Measurements from ENCODE around the gene LMF2.

Gene LMF2, protein sequence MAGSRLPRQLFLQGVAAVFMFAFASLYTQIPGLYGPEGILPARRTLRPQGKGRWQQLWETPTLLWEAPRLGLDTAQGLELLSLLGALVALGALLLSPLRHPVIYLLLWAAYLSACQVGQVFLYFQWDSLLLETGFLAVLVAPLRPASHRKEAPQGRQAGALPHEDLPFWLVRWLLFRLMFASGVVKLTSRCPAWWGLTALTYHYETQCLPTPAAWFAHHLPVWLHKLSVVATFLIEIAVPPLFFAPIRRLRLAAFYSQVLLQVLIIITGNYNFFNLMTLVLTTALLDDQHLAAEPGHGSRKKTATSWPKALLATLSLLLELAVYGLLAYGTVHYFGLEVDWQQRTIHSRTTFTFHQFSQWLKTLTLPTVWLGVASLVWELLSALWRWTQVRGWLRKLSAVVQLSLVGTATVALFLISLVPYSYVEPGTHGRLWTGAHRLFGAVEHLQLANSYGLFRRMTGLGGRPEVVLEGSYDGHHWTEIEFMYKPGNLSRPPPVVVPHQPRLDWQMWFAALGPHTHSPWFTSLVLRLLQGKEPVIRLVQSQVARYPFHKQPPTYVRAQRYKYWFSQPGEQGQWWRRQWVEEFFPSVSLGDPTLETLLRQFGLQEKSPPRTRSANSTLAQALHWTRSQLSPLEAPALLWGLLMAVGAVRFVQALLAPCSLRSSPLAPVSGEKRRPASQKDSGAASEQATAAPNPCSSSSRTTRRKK

DNA sequence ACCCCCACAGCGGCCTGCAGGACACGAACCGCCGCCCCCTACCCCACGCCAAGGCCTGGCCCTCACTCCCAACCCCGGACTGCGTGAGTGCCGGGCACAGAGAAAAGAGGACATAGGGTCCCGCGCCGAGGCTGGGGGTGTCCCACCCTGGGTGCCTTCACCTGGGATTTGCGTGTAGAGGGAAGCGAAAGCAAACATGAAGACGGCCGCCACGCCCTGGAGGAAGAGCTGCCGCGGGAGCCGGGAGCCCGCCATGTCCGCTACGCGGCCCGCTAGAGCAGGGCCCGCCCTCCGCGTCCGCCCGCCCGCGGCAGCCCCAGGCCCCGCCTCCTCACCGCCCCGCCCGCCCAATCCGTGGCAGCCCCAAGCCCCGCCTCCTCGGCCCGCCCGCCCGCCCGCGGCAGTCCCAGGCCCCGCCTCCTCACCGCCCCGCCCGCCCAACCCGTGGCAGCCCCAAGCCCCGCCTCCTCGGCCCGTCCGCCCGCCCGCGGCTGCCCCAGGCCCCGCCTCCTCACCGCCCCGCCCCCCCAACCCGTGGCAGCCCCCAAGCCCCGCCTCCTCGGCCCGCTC is at the start of gene LMF2:
TSS of gene LMF2 (minus strand) at position 282 of the 570 bp plus-strand sequence. CDS start at position 255, 27 bp downstream.
- peak; percentile 99 for DNase-seq

DNA sequence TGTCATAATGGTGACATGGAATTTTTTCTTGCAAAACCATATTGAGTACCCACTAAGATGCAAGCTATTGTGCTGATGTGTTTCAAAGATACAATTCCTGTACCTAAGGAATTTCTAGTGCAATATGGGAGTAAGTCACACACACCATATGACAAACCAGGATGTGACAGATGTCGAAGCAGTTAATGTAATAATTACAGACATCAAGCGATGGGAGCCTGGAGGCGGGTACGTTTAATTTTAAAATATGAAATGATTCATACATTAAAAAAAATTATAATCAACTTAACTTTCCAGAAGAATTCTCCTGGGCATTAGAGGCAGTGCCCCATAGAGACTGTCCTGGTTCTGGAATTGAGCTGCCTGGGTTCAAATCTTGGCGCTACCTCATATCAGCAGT is 49.2 kb upstream of the LMF2 start:
- DNase-seq: no peak

DNA sequence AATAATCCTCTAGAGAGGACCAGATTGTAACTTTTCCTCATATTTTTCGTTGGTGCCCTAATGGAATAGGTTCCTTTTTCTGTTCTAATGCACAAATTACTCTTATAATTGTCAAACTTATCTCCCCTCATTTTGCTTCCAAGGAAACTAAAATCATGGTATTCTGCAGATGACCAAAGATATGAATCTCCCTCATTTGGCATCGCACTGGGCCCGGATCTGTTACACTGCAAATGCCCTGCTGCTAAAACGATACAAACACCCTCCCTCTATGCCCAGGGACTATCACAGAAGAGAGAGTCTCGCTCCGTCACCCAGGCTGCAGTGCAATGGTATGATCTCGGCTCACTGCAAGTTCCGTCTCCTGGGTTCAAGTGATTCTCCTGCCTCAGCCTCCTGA is 45.8 kb upstream of the LMF2 start:
- DNase-seq: no peak

DNA sequence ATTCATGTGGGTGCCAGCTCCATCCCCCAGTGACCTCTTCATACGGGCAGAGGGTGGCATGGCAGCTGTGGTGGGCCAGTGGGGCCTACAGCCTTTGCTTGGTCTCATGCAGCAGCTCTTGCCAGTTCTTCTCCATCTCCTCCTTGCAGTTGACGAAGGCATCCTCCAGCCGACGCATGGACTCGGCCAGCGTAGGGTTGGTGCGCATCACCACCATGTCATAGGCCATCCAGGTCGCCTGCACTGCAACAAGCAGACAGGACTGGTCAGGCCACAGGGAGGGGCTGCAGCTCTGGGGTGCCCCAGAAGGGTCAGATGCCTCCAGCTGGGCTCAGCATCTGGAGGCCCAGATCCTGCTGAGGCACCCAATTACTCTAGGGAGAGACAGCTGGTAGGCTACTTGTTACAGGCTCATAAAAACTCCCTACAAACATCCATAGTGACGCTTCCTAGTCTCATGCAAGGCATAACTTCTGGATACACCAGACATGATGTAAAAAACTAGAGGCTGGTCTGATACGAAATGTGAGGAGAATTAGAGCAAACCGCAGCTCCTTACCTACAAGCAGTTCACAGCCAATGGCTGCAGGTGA is 43.8 kb upstream of the LMF2 start:
- no peak for DNase-seq

DNA sequence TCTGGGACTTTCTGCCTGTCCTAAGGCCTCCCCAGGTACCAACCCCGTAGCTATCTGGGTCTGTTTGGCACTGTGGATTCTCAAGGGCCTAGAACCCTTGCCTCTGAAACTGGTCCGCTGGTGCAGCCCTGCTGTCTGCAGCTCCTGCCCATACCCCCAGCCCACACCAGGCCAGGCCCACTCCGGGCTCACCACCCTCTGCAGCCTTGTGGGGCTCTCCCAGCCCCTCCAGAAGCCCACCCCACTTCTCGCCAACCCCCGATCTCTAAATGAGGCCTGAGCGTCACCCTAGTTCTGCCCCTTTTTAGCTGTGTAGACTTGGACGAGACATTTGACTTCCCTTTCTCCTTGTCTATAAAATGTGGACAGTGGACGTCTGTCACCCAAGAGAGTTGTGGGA is 42.9 kb upstream of the LMF2 start:
- DNase-seq: no peak

DNA sequence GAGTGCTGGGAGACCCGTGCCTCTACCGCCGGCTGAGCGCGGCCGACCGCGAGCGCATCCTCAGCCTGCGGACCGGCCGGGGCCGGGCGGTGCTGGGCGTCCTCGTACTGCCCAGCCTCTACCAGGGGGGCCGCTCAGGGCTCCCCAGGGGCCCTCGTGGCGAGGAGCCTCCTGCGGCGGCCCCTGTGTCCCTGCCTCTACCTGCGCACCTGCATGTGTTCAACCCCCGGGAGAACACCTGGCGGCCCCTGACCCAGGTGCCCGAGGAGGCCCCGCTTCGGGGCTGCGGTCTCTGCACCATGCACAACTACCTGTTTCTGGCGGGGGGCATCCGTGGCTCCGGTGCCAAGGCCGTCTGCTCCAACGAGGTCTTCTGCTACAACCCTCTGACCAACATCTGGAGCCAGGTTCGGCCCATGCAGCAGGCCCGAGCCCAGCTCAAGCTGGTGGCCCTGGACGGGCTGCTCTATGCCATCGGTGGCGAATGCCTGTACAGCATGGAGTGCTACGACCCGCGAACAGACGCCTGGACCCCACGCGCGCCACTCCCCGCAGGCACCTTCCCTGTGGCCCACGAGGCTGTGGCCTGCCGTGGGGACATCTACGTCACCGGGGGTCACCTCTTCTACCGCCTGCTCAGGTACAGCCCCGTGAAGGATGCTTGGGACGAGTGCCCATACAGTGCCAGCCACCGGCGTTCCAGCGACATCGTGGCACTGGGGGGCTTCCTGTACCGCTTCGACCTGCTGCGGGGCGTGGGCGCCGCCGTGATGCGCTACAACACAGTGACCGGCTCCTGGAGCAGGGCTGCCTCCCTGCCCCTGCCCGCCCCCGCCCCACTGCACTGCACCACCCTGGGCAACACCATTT is 41.7 kb upstream of the LMF2 start:
- no peak for DNase-seq

DNA sequence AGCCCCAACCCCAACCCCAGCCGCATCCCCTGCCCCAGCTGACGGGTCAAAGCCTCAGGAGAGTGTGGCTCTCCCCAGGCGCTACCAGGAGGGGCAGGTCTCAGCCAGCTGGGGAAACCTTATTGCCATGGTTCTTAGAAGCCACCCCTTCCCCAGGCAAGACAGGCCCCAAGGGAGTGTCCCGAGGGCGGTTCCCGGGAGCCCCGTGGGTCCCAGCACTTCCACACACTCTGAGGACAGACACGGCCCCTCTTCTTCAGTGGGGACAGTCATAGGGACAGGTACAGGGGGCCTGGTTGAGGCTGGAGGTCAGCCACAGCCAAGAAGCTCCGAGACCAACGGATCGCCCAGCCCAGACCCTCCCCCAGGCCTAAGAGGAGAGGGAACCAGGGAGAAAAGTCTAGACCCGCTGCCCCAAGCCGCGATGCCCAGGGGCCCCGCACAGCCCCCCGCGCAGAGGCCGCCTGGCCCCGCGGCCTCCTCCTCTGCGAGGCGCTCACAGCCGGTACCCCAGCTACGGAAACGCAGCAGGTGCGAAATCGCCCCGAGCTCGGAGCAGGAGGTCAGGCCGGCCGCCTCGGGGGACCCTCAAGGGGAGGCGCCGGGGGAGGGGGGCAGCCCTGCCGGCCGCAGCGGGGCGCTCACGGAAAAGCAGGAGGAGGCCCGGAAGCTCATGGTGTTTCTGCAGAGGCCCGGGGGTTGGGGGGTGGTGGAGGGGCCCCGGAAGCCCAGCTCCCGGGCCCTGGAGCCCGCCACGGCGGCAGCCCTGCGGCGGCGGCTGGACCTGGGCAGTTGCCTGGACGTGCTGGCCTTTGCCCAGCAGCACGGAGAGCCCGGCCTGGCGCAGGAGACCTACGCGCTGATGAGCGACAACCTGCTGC is 40.8 kb upstream of the LMF2 start:
- DNase-seq: peak; percentile 77

DNA sequence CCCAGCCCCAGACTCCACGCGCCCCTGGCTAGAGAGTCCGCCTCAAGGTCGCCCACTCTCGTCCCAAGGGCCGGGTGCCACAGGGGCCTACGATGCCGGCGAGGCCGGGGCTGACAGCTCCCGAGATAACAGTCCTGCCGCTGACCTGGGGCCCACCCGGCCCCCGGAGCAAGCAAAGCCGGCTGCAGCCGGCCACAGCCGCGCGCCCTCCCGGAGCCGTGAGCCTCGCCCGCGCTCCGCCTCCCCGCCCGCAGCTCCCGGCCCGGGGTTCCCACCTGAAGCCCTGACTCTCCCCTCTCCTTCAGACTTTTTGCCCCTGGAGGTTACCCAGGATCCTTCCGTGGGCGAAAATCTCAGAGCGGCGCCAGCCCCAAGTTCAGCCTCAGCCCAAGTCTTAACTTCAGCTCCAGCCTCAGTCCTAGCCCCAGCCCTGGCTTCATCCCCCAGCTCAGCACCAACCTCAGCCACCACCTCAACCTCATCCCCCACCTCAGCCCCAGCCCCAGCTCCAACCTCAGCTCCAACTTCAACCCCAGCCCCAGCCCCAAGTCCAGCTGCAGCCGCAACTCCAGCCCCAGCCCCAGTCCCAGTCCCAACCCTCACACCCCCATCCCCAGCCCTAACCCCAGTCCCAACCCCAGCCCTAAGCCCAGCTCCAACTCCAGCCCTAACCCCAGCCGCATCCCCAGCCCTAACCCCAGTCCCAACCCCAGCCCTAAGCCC is 39.9 kb upstream of the LMF2 start:
- DNase-seq: no peak

DNA sequence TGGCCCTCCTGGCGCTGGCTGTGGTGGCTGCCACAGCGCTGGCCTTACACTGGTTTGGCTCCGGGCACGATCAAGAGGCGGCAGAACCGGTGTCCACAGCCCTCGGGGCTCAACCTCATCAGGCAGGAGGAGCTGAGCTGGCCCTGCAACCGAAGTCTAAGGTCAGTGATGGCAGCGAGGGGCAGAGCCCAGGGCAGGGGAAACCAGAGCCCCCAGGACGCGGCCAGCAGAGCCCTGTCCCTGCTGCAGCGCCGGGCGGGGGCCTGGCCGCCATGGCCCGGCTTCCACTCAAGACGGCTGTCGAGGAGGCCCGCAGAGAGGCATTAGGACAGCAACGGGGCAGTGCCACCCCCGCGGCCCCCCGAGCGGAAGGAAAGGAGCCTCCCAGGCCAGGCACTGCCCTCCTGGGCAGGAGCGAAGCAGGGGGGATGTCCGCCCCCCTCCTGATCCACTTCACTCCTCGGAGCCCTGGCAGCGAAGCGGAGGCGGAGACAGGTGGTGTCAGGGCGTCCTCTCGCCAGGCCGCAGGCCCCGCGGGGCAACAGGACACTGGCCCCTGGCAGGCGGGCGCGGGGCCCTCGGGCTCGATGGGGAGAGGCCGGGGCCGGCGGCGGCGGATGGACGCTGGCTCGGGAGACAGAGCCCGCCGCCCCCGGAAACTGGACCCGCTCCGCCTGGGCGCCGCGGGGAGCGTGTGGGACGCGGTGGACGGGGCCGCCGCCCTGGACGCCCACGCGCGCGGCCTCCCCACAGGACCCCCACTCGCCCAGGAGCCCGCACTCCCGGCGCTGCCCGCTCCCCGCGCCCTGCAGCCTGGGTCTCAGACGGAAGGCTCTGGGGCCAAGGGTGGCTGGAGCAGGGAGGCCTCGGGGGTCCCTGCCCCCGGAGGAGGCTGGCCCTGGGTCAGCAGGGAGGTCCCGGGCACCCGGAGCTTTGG is 39.1 kb upstream of the LMF2 start:
- no peak for DNase-seq

DNA sequence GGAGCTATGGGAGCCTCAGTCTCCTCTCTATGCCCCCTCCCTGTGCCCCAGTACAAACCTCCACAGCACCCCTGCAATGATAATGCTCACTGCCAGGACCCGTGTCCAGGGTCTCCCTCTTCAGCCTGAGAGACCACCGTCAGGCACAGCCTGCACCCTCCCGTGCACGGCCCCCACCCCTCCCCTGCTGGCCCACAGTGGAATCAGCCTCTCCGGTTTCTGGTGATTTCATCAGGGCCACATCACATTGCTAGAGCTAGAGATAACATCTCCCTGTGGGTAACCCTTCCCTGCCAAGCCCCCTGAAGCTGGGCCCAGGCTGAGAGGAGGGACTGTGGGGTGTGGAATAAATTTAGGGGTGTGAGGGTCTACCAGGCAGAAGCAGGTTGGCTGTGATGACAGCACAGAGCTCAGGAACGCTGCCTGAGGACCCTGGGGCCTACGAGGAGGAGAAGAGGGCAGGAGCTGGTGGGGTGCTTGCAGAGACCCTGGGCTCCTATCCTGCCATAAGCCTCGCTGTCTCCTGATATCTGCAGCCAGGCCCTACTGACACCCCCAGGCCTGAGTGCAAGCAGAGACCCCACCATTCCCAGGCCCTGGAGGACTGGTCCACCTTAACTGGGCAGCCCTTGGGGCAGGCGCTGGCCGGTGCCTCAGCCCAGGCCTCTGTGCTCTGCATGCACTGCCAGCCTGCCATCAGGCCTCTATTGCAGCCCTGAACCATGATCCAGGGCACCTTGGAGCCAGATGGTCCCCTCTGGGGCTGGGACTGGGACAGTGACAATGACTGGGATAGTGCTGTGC is 38.2 kb upstream of the LMF2 start, which contains the start of gene KLHDC7B:
TSS of gene KLHDC7B (plus strand) at position 378 of the 804 bp plus-strand sequence. CDS start at position 723, 345 bp downstream.
- peak; percentile 37 for DNase-seq

DNA sequence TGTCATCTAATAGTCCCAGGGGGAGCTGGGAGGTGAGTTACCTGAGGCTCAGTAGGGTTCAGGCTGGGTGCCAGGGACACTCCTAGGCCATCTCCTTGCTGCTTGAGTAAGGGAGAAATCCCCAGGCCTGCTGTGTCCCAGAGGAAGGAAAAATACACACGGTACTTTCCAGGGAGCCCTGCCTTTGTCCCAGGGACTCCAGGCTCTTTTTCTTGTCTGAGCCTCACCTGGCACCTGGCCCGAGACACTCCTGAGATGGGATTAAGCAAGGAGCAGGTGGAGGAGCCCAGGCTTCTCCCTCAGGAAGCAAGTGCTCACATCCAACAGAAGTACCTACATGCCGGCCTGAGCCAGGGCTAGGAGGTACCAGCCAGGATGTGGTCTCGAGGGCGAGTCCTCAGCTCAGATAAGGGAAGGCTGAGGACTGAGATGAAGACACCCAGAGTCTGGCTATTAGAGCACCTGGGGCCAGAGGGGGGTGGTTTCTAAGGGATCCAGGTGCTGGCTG is 37.3 kb upstream of the LMF2 start:
- DNase-seq: peak; percentile 49

DNA sequence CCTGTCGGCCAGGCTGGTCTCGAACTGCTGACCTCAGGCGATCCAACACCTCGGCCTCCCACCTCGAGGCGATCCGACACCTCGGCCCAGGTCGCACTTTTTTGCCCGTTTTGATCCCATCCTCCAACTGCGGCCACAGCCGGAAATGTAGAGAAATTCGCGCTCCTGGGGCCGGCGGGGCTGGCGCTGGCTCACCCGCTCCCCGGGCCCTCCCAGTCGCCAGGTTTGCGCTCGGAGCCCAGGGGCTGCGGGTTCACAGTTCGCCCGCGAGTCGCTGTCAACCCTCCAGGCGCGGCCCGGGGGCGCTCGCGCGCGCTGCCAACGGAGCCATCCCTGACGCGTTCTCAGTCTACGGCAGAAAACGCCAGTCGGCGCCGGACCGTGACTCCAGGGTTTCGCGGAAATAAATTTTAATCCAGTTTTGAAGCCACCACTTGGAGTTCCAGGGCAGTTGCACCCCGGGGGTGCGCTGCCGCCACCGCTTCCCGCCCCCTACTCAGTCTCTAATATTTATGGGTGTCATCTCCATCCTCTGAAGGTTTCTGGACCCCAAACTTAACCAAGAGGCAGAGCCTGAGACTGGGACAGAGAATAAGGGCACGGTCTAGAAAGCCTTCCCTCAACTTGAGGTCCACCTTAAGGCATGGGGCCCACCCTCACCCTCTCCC is 36.7 kb upstream of the LMF2 start:
- peak; percentile 87 for DNase-seq

DNA sequence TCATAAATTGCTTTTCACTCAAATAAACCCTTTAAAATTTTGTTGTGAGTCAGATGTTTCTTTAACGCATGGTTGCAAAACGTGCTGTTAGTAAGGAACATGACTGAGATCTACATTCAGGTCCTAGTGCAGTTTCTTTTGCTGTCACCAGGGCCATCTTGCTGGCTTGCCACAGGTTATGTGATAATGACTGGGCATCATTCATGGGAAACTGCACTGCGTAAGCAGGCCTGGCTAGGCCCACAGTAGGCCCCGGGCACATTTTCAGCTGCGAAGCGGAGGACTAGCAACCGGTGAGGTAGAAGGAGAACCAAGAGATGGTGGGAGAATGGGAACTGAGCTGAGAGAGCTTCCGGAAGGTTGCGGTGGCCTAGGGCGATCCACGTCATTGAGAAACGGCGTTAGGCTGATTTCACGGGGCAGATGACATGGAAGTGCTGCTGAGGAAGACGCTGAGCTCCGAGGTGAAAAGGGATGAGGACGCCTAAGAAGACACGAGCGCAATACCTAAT is 35.0 kb upstream of the LMF2 start:
- DNase-seq: no peak

DNA sequence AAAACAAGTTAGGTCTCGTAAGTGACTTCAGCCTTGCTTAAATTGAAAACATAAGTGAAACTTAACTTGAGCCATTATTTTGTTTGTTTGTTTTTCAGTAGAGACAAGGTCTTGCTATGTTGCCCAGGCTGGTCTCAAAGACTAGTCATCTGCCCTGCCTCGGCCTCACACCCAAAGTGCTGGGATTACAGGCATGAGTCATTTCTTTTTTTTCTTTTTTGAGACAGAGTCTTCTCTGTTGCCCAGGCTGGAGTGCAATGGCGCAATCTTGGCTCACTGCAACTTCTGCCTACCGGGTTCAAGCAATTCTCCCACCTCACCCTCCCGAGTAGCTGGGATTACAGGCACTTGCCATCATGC is 34.1 kb upstream of the LMF2 start:
- peak; percentile 34 for DNase-seq

DNA sequence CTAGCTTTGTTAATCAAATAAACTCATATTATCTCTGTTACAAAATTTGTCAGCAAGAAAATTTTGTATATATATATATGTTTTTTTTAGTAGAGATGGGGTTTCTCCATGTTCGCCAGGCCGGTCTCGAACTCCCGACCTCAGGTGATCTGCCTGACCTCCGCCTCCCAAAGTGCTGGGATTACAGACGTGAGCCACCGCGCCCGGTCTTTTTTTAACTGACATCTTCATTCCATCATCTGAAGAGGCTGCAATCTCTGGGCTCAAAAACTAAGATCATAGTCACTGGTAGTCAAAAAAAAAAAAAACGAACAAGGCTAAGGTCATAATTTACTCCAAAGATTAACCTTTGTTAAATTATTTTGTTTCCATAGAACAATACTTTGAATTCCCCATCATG is 32.9 kb upstream of the LMF2 start:
- no peak for DNase-seq

DNA sequence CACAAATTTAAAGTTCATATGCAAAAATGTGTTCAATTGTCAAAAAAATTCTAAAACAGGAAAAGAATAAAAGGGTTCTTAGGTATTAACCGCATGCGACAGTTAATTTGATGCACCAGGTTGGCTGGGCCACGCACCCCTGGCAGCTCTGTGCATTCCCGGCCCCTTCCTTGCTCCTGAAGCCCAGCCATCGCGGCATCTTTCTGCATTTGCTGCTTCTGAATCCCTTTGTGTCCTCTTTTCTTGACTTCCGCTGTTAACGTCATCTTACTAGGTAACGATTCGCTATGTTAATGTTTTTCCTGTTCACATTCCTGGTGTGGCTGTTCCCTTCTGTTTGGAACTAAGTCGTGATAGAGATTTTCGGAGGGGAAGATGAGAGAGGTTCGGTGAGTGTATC is 30.3 kb upstream of the LMF2 start:
- no peak for DNase-seq

DNA sequence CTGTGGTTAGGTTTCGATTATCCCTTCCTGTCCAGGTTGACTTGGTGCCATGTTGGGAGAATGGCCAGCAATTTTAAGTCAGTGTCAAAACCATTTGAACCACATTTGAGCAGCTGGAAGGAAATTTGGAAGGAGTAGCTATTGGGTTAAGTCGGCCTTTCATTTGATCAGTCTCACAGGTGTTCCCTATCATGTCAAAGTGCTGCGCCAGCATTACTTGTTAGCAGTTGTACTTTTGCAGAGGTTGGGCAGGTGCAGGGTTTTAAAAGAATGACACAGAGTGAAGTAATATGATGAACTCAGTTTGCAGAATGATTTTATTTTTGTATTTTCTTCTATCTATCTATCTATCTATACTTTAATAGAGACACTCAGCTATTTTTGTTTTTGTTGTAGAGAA is 28.7 kb upstream of the LMF2 start:
- no peak for DNase-seq

DNA sequence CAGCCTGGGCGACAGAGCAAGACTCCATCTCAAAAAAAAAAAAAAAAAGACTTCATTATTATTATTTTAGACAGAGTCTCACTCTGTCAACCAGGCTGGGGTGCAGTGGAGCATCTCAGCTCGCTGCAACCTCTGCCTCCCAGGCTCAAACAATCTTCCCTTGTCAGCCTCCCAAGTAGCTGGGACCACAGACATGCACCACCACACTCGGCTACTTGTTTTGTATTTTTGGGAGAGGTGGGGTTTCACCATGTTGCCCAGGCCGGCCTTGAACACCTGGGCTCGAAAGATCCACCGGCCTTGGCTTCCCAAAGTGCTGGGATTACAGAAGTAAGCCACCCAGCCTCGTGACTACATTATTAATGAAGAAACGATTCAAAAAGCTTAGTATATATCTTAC is 27.6 kb upstream of the LMF2 start:
- no peak for DNase-seq

Data from CD4-positive, alpha-beta T cell treated with Interleukin-6 for 4 hours (primary cell).